Measurements from ENCODE around the gene CCDC152.

DNA sequence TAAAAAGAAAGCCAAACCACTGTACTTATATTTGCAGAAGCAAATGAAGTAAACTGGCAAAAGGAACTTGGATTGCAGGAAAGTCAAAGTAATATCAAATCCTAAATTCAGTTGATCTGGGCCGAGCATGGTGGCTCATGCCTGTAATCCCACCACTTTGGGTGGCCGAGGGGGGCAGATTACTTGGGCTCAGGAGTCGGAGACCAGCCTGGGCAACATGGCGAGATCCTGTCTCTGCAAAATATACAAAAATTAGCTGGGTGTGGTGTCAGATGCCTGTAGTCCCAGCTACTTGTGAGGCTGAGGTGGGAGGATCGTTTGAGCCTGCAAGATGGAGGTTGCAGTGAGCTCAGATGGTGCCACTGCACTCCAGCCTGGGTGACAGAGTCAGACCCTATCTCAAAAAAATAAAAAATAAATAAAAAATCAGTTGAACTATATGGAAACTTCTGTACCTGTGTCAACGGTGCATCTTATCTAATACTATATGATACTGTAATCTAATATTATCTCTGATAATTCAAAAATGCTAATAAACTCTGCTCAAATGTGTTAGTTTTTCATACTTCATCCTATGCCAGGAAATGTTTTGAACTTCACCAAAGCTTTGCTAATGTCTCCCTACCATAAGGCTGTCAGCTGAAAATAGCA lies 45.0 kb downstream of the CCDC152 start:
- TF ChIP-seq, protein P1, sequence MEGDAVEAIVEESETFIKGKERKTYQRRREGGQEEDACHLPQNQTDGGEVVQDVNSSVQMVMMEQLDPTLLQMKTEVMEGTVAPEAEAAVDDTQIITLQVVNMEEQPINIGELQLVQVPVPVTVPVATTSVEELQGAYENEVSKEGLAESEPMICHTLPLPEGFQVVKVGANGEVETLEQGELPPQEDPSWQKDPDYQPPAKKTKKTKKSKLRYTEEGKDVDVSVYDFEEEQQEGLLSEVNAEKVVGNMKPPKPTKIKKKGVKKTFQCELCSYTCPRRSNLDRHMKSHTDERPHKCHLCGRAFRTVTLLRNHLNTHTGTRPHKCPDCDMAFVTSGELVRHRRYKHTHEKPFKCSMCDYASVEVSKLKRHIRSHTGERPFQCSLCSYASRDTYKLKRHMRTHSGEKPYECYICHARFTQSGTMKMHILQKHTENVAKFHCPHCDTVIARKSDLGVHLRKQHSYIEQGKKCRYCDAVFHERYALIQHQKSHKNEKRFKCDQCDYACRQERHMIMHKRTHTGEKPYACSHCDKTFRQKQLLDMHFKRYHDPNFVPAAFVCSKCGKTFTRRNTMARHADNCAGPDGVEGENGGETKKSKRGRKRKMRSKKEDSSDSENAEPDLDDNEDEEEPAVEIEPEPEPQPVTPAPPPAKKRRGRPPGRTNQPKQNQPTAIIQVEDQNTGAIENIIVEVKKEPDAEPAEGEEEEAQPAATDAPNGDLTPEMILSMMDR (conservative IDR thresholded peaks at IDR 0.05; ENCODE audit: low read depth, low read length) = no peak
- no peak for TF ChIP-seq EZH2 (IDR thresholded peaks at IDR 0.05; ENCODE audit: borderline replicate concordance, low read depth, low read length, poor library complexity, severe bottlenecking)

All from A673 (cell line).